Neutrophil (primary cell): Measurements from ENCODE around the gene MTMR10.

ENCODE experiments used
- H3K27ac ChIP-seq: fragments of 200-600 bp; sonication (generic); 2 replicates; pipeline ENCODE4 v1.5.1; 2016; ENCODE audit warnings: mild to moderate bottlenecking, moderate library complexity
- H3K27me3 ChIP-seq: fragments of 200-600 bp; sonication (generic); 2 replicates; pipeline ENCODE4 v1.6.0; 2016; ENCODE audit warnings: mild to moderate bottlenecking
- H3K36me3 ChIP-seq: fragments of 200-600 bp; sonication (generic); 2 replicates; pipeline ENCODE4 v1.5.1; 2017
- H3K4me1 ChIP-seq, 2 experiments: fragments of 200-600 bp in 1 of 2; sonication (generic) in 1 of 2; 1 replicate in 1 of 2; 2 replicates in 1 of 2; pipeline versions ENCODE4 v1.5.1 to v1.6.1; 2013 to 2016; ENCODE audit warnings: low read depth in 1 of 2, low read length in 1 of 2, mild to moderate bottlenecking in 1 of 2, moderate library complexity in 1 of 2; ENCODE audit not compliant: control insufficient read depth in 1 of 2, insufficient read depth in 1 of 2
- H3K4me3 ChIP-seq, 2 experiments: fragments of 200-600 bp in 1 of 2; sonication (generic) in 1 of 2; 1 replicate in 1 of 2; 2 replicates in 1 of 2; pipeline ENCODE4 v1.5.1; 2013 to 2016; ENCODE audit warnings: low read depth in 1 of 2, low read length in 1 of 2, mild to moderate bottlenecking in 1 of 2, moderate library complexity in 1 of 2
- H3K9me3 ChIP-seq: fragments of 200-600 bp; sonication (generic); 2 replicates; pipeline ENCODE4 v1.5.1; 2016
- TF ChIP-seq, protein P1 (sequence below): fragments of 200-600 bp; sonication (generic); IDR thresholded peaks from 2 replicates; pipeline ENCODE4 v1.5.1; 2016; ENCODE audit warnings: antibody characterized with exemption

Gene MTMR10

DNA sequence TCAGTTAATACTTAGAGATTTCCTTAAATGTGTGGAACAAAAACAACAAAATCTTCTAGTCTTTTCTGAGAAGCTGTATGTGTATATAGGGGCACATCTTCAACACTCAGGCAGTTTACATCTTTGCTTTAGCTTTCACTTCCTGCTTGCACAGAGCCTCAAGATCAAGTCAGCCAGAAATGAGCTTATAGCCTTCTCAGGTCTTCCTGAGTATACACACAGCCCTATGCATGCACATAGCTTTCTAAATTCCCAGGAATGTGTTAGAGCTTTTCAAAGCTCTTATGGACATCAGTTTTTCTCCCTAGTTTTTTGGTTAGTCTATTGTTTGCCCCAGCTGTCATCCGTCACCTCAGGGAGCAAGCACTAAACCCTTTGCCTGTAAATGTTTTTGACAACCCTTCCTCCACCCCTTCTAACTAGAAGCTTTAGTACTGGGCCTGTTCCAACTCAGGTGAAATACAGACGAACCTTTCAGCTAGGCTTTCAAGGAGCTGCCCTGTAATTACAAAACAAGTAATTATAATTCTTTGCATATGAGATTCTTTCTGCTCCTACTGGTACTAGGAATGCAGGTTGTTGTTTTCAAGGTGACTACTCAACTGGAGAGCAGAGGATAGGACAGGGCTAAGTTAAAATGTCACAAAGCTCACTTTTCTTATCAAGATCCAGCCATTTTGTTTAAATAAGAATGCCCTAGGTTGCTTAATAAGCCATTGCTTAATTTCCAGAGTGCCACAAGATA, 22.6 kb upstream of the MTMR10 start:
- Histone ChIP-seq H3K36me3 (no peaks in the 10 kb centered on the region), H3K27ac (no peak overlapping the region), H3K4me1 (no peaks in the 10 kb centered on the region)

DNA sequence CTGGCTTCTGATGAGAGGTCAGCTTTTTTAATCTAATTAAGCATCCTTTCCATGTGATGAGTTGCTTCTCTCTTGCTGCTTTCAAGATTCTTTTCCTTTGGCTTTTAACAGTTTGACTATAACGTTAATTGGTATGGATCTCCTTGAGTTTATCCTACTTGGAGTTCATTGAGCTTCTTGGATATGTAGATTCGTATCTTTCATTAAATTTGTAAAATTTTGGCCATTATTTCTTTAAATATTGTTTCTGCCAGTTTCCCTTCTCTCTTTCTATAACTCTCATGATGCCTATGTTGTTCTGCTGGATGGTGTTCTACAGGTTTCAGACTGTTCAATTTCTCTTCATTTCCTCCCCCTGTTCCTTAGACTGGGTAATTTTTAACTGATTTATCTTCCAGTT, 21.0 kb upstream of the MTMR10 start:
- Histone ChIP-seq H3K27me3 (no peaks in the 10 kb centered on the region), H3K4me1 (no peaks in the 10 kb centered on the region), H3K4me3 (no peak overlapping the region), H3K9me3 (no peaks in the 10 kb centered on the region), H3K27ac (no peak overlapping the region), H3K36me3 (no peaks in the 10 kb centered on the region)
- TF ChIP-seq, protein P1, sequence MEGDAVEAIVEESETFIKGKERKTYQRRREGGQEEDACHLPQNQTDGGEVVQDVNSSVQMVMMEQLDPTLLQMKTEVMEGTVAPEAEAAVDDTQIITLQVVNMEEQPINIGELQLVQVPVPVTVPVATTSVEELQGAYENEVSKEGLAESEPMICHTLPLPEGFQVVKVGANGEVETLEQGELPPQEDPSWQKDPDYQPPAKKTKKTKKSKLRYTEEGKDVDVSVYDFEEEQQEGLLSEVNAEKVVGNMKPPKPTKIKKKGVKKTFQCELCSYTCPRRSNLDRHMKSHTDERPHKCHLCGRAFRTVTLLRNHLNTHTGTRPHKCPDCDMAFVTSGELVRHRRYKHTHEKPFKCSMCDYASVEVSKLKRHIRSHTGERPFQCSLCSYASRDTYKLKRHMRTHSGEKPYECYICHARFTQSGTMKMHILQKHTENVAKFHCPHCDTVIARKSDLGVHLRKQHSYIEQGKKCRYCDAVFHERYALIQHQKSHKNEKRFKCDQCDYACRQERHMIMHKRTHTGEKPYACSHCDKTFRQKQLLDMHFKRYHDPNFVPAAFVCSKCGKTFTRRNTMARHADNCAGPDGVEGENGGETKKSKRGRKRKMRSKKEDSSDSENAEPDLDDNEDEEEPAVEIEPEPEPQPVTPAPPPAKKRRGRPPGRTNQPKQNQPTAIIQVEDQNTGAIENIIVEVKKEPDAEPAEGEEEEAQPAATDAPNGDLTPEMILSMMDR = no peak

More for the DNA sequence above, 22.6 kb upstream of the MTMR10 start:
- no peak overlapping the region for H3K4me3 ChIP-seq
- TF ChIP-seq, protein P1 = no peak
- H3K9me3 ChIP-seq = no peaks in the 10 kb centered on the region
- no peaks in the 10 kb centered on the region for H3K27me3 ChIP-seq

DNA sequence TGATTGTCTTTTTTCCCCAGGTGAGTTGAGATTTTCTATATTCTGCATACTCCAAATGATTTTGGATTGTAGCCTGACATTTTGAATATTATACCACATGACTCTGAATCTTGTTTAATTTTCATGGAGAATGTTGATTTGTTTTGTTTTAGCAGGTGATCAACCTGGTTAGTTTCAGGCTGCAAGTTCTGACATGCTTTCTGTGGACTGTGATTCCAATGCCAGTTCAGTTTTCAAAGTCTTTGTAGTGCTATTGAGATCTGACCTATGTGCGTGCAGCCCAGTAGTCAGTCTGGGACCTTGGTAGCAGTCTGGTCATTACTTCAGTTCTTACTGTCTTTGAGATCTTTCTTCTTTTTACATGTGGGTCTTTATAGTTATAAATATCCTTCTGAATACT, 18.6 kb upstream of the MTMR10 start:
- Histone ChIP-seq H3K4me3 (no peak overlapping the region), H3K9me3 (no peaks in the 10 kb centered on the region), H3K27me3 (no peaks in the 10 kb centered on the region), H3K4me1 (no peaks in the 10 kb centered on the region), H3K27ac (no peak overlapping the region), H3K36me3 (no peaks in the 10 kb centered on the region)
- TF ChIP-seq, protein P1 = no peak

DNA sequence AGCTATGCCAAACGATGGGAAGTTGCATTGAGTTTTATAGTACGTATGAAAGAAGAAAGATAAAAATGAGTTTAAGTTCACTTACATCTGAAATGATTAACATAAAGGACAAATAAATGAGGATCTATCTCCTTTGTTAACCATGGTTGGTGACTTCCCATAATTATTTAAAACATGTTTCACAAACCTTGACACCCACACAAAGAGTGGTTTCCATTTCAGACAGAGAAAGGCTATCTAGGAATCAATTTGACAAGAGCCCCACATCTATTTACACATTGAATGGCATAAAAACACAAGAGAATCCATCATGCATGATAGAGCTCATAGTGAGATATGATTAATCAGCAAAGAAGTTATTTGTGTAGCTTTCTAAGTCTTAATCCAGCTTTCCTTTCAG, 14.2 kb upstream of the MTMR10 start:
- H3K27me3 ChIP-seq = no peaks in the 10 kb centered on the region
- H3K4me3 ChIP-seq = no peak overlapping the region
- TF ChIP-seq, protein P1 = no peak
- H3K9me3 ChIP-seq = no peaks in the 10 kb centered on the region
- no peaks in the 10 kb centered on the region for H3K36me3 ChIP-seq
- no peaks in the 10 kb centered on the region for H3K4me1 ChIP-seq
- no peak overlapping the region for H3K27ac ChIP-seq

DNA sequence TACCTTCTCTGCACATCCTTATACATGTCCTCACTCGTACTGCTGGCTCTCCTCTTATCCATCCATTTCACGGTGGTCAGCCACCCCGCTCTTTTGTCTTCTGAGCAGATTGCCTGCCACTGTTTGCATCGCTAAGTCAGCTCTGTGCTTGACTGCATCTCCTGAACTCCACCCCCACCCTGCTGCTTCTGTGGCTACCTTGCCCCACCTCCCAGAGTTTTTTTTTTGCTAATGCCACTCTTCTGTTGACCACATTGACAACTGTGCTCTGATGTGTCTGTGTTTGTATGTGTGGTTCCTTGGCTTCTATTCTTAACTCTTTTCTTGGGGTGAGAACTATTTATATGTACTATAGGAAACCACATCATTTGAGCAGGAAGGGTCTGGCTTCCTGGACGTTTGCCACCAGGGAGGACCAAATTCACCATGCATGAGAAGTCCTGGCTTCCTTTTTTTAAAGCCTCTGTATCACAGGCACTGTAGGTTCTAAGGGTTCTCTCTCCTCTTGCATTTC, 12.8 kb upstream of the MTMR10 start:
- TF ChIP-seq, protein P1 = no peak
- H3K36me3 ChIP-seq = no peaks in the 10 kb centered on the region
- H3K9me3 ChIP-seq = no peaks in the 10 kb centered on the region
- H3K27ac ChIP-seq = no peak overlapping the region
- no peaks in the 10 kb centered on the region for H3K4me1 ChIP-seq
- H3K27me3 ChIP-seq = no peaks in the 10 kb centered on the region
- no peak overlapping the region for H3K4me3 ChIP-seq
